Stomach smooth muscle (tissue), 2 donors: ENCODE data around the gene CD40LG.

Experiments used
- H3K27ac ChIP-seq: one replicate; pipeline ENCODE4 v1.7.0; 2013; ENCODE audit warnings: mild to moderate bottlenecking, low read length, inconsistent platforms
- H3K27me3 ChIP-seq, 2 donors: one replicate each; pipeline ENCODE4 v1.7.0; 2013; ENCODE audit warnings: low read length in 2 of 2; ENCODE audit not compliant: insufficient read depth in 2 of 2, control insufficient read depth in 1 of 2
- H3K36me3 ChIP-seq, 2 donors: one replicate each; pipeline ENCODE4 v1.7.0; 2013; ENCODE audit warnings: low read length in 2 of 2; ENCODE audit not compliant: control insufficient read depth in 2 of 2, insufficient read depth in 2 of 2
- H3K4me1 ChIP-seq: one replicate; pipeline ENCODE4 v1.7.0; 2013; ENCODE audit warnings: low read length; ENCODE audit not compliant: control insufficient read depth, insufficient read depth
- H3K4me3 ChIP-seq, 2 donors: one replicate each; pipeline ENCODE4 v1.7.0; 2013; ENCODE audit warnings: low read length in 2 of 2
- H3K9ac ChIP-seq, 2 donors: one replicate each; pipeline ENCODE4 v1.7.0; 2013; ENCODE audit warnings: low read length in 2 of 2, mild to moderate bottlenecking in 1 of 2
- H3K9me3 ChIP-seq, 2 donors: one replicate each; pipeline ENCODE4 v1.7.0; 2013; ENCODE audit warnings: low read length in 2 of 2; ENCODE audit not compliant: control insufficient read depth in 2 of 2
- donor health status: healthy.
- donor health status: Pancreatic carcinoma.

The CD40LG gene

DNA sequence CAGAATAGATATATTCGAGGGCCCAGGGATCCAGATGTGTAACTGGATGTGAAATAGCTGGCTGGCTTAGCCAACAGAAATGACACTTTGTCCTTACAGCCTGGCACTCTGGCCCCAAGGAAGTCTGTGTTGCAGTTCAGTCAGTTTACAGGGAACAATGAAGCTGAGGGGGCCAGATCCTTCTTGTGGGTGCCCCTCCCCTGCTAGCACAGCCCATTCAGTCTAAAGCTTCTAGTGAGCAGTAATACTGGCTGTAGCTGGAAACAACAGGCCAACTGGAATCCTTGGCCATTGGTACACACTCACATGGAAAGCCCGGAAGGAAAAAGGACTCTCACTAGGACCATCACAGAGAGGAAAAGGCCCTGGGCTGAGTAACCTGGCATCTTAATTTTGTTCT is 22.7 kb upstream of the CD40LG start:
- Histone ChIP-seq H3K4me1 (no peaks in the 10 kb centered on the region), H3K4me3 (no peak overlapping the region), H3K9ac (no peak overlapping the region), H3K9me3 (peaks cover 0 to 3% of the 10 kb centered on the region in 2 donors), H3K36me3 (no peaks in the 10 kb centered on the region), H3K27ac (no peak overlapping the region), H3K27me3 (peaks cover 0 to 13% of the 10 kb centered on the region in 2 donors)

DNA sequence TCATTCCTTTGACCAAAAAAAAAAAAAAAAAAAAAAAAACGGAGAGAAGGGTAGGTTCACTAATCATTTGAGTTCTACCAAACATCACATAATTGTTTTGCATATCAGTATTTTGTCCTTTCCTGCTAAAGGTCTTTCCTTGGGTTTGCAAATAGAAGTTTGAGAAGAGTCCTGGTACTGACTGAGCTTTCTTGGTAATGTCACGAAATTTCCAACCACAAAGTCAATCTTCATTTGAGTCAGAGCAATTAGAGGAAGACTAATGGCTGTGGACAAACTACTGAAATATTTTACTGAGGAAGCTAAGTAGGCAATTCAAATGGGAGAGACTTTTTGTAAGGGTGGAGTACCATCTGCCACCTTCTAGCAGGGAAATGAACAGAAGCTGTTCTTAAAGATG is 21.7 kb upstream of the CD40LG start:
- H3K4me1 ChIP-seq: no peaks in the 10 kb centered on the region
- peaks cover 0 to 16% of the 10 kb centered on the region in 2 donors for H3K27me3 ChIP-seq
- H3K27ac ChIP-seq: no peak overlapping the region
- no peak overlapping the region for H3K4me3 ChIP-seq
- no peaks in the 10 kb centered on the region for H3K36me3 ChIP-seq
- H3K9me3 ChIP-seq: peaks cover 0 to 3% of the 10 kb centered on the region in 2 donors
- H3K9ac ChIP-seq: no peak overlapping the region

DNA sequence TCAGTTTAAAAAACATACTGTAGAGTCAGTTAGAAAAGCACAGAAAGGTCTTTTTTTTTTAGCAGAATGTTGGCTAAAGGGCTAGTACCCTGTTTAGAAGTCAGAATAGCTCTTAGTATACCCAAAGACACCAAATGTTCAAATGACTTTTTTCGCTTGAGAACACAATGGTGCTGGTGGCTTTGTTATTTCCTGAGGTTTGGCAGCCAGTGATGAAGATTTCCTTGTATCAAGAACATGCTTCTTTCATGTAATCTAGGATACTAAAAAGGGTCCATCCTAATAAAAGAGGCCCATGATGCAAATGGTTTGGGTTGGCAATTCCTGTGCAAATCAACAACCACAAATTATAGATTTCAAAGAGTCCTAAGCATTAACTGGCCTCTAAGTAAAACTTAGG is 21.1 kb upstream of the CD40LG start:
- Histone ChIP-seq H3K9me3 (peaks cover 0 to 3% of the 10 kb centered on the region in 2 donors), H3K4me3 (no peak overlapping the region), H3K9ac (no peak overlapping the region), H3K4me1 (no peaks in the 10 kb centered on the region), H3K36me3 (no peaks in the 10 kb centered on the region), H3K27me3 (peaks cover 0 to 12% of the 10 kb centered on the region in 2 donors), H3K27ac (no peak overlapping the region)

DNA sequence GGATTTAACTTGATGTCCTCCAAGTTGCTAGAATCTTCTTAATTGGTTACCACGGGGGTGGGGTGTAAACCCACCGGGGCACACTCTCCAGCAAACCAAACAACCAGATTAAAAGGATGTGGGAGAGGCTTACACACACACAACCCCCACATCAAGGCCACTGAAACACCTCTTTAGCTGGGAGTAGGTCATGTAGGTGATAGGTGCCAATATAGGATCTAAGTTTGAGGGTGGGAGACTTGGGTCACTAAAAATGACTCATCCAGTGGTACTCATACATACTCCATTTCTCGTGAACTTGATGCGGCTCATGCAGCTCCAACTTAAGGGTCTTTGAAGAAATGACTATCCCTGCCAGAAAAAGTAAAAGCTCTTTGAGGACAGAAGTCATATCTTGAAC is 20.5 kb upstream of the CD40LG start:
- Histone ChIP-seq H3K9me3 (peaks cover 0 to 3% of the 10 kb centered on the region in 2 donors), H3K27ac (no peak overlapping the region), H3K36me3 (no peaks in the 10 kb centered on the region), H3K4me1 (no peaks in the 10 kb centered on the region), H3K27me3 (peaks cover 0 to 12% of the 10 kb centered on the region in 2 donors), H3K9ac (no peak overlapping the region), H3K4me3 (no peak overlapping the region)

DNA sequence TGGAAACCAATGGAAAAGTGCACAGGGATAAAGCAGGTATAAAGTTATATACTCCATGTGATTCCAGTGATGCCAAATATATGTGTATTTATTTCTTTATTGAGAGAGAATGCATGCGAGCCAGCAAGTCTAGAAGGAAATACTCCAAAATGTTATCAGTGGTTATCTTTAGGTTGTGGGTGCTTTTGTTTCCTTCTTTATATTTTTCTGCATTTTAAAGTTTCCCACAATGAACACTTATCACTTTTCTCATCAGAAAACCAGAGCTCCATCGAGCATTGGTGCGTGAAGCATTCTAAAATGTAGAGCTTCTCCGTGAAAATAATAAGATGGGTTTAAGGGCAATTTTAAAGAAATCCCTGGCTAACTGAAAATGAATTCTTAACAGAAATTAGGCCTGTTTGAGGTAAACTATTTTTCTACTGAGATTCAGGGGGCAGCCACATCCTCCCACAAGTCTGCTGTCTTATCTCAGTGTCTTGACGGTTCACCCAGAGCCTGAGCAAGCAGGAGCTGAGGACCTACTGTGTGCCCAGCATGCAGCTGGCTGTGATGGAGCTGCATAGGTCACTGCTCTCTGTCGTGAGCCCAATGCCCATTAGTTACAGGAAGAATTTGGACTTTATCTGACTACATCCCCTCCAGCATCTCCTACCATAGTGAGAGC is 18.7 kb upstream of the CD40LG start:
- Histone ChIP-seq H3K9me3 (peaks cover 0 to 3% of the 10 kb centered on the region in 2 donors), H3K27me3 (peaks cover 0 to 12% of the 10 kb centered on the region in 2 donors), H3K4me1 (no peaks in the 10 kb centered on the region), H3K9ac (no peak overlapping the region), H3K27ac (no peak overlapping the region), H3K36me3 (no peaks in the 10 kb centered on the region), H3K4me3 (no peak overlapping the region)

DNA sequence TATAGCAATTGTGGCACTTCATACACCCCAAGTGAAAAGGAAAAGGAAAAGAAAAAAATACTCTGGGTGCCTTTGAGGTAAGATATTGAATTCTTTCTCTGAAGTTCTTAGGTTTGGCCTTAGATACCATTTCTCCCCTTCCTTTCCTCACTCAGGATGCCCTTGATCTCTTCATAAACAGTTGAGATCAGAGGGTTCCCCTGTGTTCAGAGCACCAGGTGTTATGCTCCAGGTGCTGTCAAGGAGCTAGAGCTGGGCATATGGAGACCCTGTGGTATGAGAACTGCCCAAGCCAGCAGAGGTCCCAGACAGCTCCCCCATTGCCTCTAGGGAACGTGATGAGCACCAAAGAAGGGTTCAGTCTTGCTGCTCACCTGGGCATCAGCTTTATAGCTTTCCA is 17.1 kb upstream of the CD40LG start:
- Histone ChIP-seq H3K36me3 (no peaks in the 10 kb centered on the region), H3K4me1 (no peaks in the 10 kb centered on the region), H3K9me3 (no peaks in the 10 kb centered on the region), H3K4me3 (no peak overlapping the region), H3K27me3 (peaks cover 0 to 13% of the 10 kb centered on the region in 2 donors), H3K27ac (no peak overlapping the region), H3K9ac (no peak overlapping the region)

DNA sequence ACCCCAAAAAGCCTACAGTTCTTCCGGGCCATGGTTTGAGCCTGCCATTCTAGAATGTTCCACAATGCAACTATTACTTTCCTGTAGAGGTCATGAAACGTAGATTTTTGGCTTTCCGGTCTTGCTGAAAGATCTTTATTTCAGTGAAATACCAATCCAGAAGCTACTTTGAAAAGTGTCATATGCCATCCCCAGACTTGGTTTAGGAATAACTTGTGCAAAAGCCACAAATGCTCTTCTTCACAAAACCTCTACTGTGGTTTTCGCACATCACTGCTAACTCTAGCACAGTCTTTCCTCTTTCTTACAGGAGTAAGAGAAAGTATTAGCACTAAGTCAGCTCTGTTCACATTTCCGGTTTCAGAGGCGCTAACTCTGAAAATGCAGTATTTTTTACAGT is 12.7 kb upstream of the CD40LG start:
- Histone ChIP-seq H3K27me3 (peaks cover 0 to 15% of the 10 kb centered on the region in 2 donors), H3K9me3 (no peaks in the 10 kb centered on the region), H3K4me1 (no peaks in the 10 kb centered on the region), H3K27ac (no peak overlapping the region), H3K9ac (no peak overlapping the region), H3K36me3 (no peaks in the 10 kb centered on the region), H3K4me3 (no peak overlapping the region)

DNA sequence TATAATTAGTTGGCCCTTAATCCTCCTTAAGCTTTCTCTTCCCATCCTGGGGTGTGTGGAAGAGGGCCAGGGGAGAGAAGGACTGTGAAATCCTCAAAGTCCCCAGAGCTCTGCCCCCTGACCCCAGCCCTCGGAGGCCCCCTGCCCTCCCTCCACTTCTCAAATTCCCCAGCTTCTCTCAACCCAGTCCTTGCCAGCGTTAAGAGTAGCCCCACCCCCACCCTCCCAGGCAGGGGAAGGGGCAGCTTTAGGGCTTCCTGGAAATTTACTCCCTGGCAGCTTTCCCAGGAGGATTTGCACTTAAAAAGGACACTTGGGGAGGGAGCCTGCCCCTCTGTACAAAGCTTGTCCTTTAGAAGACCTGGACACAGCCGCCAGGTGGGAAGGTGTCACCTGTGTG is 11.8 kb upstream of the CD40LG start:
- no peak overlapping the region for H3K9ac ChIP-seq
- no peaks in the 10 kb centered on the region for H3K4me1 ChIP-seq
- H3K9me3 ChIP-seq: no peaks in the 10 kb centered on the region
- H3K36me3 ChIP-seq: no peaks in the 10 kb centered on the region
- no peak overlapping the region for H3K27ac ChIP-seq
- H3K4me3 ChIP-seq: no peak overlapping the region
- peaks cover 0 to 12% of the 10 kb centered on the region in 2 donors for H3K27me3 ChIP-seq

DNA sequence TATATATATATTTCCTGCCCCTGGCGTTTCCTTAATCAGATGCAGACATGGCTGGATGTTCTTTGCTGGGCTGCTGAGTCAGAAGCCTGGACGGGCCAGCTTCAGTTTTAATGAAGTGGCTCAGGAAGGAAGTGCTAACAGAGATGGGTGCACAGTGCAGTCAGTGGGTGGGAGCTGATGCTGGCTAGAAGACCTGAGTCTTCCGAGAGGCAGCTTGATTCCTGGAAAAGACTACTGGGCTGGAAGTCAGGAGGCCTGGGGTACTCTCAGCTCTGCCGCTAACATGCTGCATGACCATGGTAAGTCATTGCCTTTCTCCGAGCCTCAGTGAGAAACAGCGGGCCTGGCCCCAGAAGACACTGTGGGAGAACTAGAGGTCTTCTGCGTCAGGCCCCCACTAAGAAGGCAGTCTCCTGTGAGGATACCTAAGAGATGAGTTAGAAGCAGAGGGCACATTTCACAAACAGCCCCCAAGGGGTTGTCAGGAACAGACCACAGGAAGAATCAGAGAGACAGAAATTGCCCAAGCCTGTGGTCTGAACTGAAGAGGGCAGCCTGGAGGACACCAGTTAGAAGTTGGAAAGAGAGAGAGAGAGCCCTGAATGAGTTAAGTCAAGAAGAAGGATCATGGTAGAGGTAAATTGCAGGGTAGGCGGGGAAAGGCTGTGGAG is 8.3 kb upstream of the CD40LG start:
- Histone ChIP-seq H3K27me3 (peaks cover 0 to 14% of the 10 kb centered on the region in 2 donors), H3K36me3 (no peaks in the 10 kb centered on the region), H3K4me3 (no peak overlapping the region), H3K4me1 (no peaks in the 10 kb centered on the region), H3K9me3 (no peaks in the 10 kb centered on the region), H3K27ac (no peak overlapping the region), H3K9ac (no peak overlapping the region)

DNA sequence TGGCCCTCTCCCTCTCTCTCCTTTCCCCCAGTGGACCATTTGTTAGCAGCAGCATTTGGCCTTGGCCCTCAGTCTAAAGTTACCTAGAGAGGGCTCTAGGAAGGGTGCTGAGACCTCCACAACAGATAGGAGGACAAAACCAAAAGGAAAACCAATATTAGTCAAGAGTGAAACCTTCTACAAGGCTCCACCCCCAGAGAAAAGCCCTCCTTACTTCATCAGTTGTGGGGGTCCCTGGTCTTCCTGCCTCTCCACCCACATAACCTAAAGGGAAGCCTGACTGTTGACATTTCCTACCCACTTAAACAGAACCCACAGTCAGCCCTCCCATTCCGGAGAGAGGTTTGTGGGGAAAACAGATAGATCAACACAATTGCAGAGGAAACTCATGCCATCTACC is 4.7 kb upstream of the CD40LG start:
- peaks cover 0 to 12% of the 10 kb centered on the region in 2 donors for H3K27me3 ChIP-seq
- H3K9ac ChIP-seq: no peak overlapping the region
- H3K36me3 ChIP-seq: no peaks in the 10 kb centered on the region
- H3K9me3 ChIP-seq: no peaks in the 10 kb centered on the region
- no peak overlapping the region for H3K4me3 ChIP-seq
- no peak overlapping the region for H3K27ac ChIP-seq
- H3K4me1 ChIP-seq: no peaks in the 10 kb centered on the region

DNA sequence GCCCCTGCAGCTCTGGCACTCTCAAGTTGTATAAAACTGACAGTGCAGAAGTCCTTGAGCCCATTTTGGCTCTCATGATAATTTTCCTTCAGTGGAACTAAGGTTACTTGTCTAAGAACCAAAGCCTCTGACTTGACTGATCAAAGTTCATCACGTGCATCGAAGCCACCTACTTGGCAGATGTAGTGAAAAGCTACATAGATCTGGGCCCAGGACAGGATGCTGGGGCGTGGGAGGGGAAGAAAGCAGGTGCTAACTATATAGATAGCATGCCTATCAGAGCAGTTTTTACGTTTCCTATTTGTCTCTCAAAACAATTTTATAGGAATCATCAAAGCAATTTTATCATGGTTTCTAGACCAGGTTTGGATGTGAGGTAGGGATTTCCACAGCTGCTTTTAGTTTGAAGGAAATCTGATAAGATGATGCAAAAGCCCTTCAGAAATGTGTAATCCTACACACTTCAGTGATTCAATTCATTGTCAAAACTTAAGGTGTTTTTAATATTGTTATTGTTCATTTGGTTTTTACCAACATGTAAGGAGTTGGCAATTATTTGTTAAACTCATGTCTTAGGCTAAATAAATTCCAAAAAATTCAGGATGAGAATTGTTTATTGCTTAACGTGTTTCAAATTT is 1.2 kb upstream of the CD40LG start:
- Histone ChIP-seq H3K4me3 (no peak overlapping the region), H3K9ac (no peak overlapping the region), H3K4me1 (no peaks in the 10 kb centered on the region), H3K27ac (no peak overlapping the region), H3K27me3 (peaks cover 0 to 4% of the 10 kb centered on the region in 2 donors), H3K36me3 (no peaks in the 10 kb centered on the region), H3K9me3 (no peaks in the 10 kb centered on the region)
